Erythroblast (primary cell): ENCODE results near the gene DGKD.

Experiments
- GATA1 ChIP-seq: IDR thresholded peaks from 2 replicates; pipeline ENCODE4 v1.6.1; 2011; ENCODE audit warnings: low read depth, mild to moderate bottlenecking, control low read depth, low read length, moderate library complexity
- POLR2A ChIP-seq: IDR thresholded peaks from 2 replicates; pipeline ENCODE4 v1.6.1; 2011; ENCODE audit warnings: mild to moderate bottlenecking, low read length

GRCh38 chr2:233489666-233490065 lies 135.4 kb downstream of the DGKD start:
- no peak for TF ChIP-seq POLR2A
- no peak for TF ChIP-seq GATA1
